K562 (cell line): ENCODE measurements around the gene HSPA8. TPM values are rescaled to one million over a fixed set of nuclear protein-coding genes. Genes with fewer than 3 reads are reported as not detected.

Source experiments
- ATAC-seq: fragments of 200-7000 bp; cut with Tn5 transposase; 3 replicates; pipeline ENCODE4 v1.9.1; 2020; ENCODE audit warnings: moderate library complexity
- BruUV-seq: library from RNA; stranded (reverse); fragments of 400-500 nt; replicated peaks from 2 replicates; lab custom pipeline; 2021; lab: Mats Ljungman, UMichigan
- CTCF ChIA-PET: fragments of 300-600 bp; formaldehyde crosslinking; extraction: SDS; loops from one replicate; lab custom pipeline; 2021; ENCODE audit warnings: low intra/inter-chr PET ratio; lab: Yijun Ruan, JAX
- POLR2A ChIA-PET: fragments of 300-600, 350-650 bp; sonication (Branson Sonifier 250); formaldehyde crosslinking; extraction: SDS; loops from one replicate; lab custom pipeline; 2021; ENCODE audit warnings: antibody characterized with exemption, inconsistent platforms; lab: Yijun Ruan, JAX
- DNase-seq, 4 experiments: peaks; one replicate each; pipeline versions ENCODE4 v3.0.0 to v3.0.0-alpha.2; 2011 to 2018; ENCODE audit warnings: low spot score in 3 of 4, mixed read lengths in 3 of 4; ENCODE audit errors: extremely low read depth in 1 of 4
- FAIRE-seq: peaks from 2 replicates; lab custom pipeline; 2011; peaks lifted over from hg19 to GRCh38; lab: Jason Lieb, UNC
- H2AFZ ChIP-seq: 2 replicates; pipeline ENCODE4 v1.6.0; 2011; ENCODE audit warnings: low read depth, low read length, control low read depth, inconsistent platforms
- H3K27ac ChIP-seq: fragments of 200-600 bp; 3 replicates; pipeline ENCODE4 v1.8.0; 2011; ENCODE audit warnings: low read depth, mild to moderate bottlenecking, control low read depth, inconsistent platforms, low read length, moderate library complexity, mixed read lengths; ENCODE audit errors: extremely low read depth
- H3K27me3 ChIP-seq, 2 experiments: fragments of 300-600 bp in 1 of 2; 2 replicates in 1 of 2; 3 replicates in 1 of 2; pipeline versions ENCODE4 v1.6.0 to v1.8.0; 2011; ENCODE audit warnings: inconsistent platforms in 2 of 2, low read length in 2 of 2, mild to moderate bottlenecking in 1 of 2, mixed read lengths in 1 of 2, moderate library complexity in 1 of 2; ENCODE audit not compliant: control insufficient read depth in 2 of 2, insufficient read depth in 2 of 2
- H3K36me3 ChIP-seq: fragments of 300-600 bp; 3 replicates; pipeline ENCODE4 v1.8.0; 2011; ENCODE audit warnings: mild to moderate bottlenecking, low read length, inconsistent platforms; ENCODE audit not compliant: control insufficient read depth, insufficient read depth
- H3K4me1 ChIP-seq, 2 experiments: fragments of 200-600 bp in 1 of 2; replicated peaks in 1 of 2; 2 replicates in 1 of 2; 3 replicates in 1 of 2; pipeline versions ENCODE4 v1.5.1 to v1.8.0; 2011; ENCODE audit warnings: inconsistent platforms in 2 of 2, low read length in 2 of 2, mild to moderate bottlenecking in 1 of 2, mixed read lengths in 1 of 2, moderate library complexity in 1 of 2; ENCODE audit not compliant: control insufficient read depth in 2 of 2, insufficient read depth in 2 of 2
- H3K4me2 ChIP-seq: 2 replicates; pipeline ENCODE4 v1.6.1; 2011; ENCODE audit warnings: low read length, control low read depth, inconsistent platforms, mixed read lengths; ENCODE audit not compliant: insufficient read depth
- H3K4me3 ChIP-seq: fragments of 200-600 bp; sonication (generic), shearing (Covaris generic); 2 replicates; pipeline ENCODE4 v1.5.1; 2016; ENCODE audit warnings: control low read depth, inconsistent platforms
- H3K79me2 ChIP-seq: fragments of 200-600 bp; 3 replicates; pipeline ENCODE4 v1.8.0; 2011; ENCODE audit warnings: low read length, inconsistent platforms; ENCODE audit not compliant: control insufficient read depth, insufficient read depth
- H3K9ac ChIP-seq, 2 experiments: 2 replicates each; pipeline versions ENCODE4 v1.6.0 to v1.6.1; 2011; ENCODE audit warnings: low read depth in 2 of 2, low read length in 2 of 2, control low read depth in 1 of 2, inconsistent platforms in 1 of 2, mild to moderate bottlenecking in 1 of 2, mixed read lengths in 1 of 2; ENCODE audit not compliant: insufficient read depth in 1 of 2
- H3K9me1 ChIP-seq: one replicate; pipeline ENCODE4 v1.6.0; 2011; ENCODE audit warnings: inconsistent platforms, mild to moderate bottlenecking, low read length, moderate library complexity; ENCODE audit not compliant: control insufficient read depth, insufficient read depth
- H3K9me3 ChIP-seq: replicated peaks from 2 replicates; pipeline ENCODE4 v1.5.1; 2011; ENCODE audit warnings: low read depth, low read length, inconsistent platforms; ENCODE audit not compliant: control insufficient read depth, insufficient read depth
- H4K20me1 ChIP-seq: replicated peaks from 2 replicates; pipeline ENCODE4 v1.6.1; 2011; ENCODE audit warnings: low read length, inconsistent platforms, mixed read lengths; ENCODE audit not compliant: control insufficient read depth, insufficient read depth
- HDAC2 ChIP-seq: fragments of 450-650 bp; IDR thresholded peaks from 2 replicates; pipeline ENCODE4 v1.6.1; 2016; ENCODE audit warnings: mild to moderate bottlenecking
- NCOA1 ChIP-seq: fragments of 450-650 bp; IDR thresholded peaks from 2 replicates; pipeline ENCODE4 v1.6.1; 2016; ENCODE audit warnings: low read depth
- NCOA6 ChIP-seq: fragments of 450-650 bp; IDR thresholded peaks from 2 replicates; pipeline ENCODE4 v1.6.1; 2017; ENCODE audit warnings: mild to moderate bottlenecking
- RBM25 ChIP-seq: fragments of 200-400 bp; formaldehyde crosslinking; IDR thresholded peaks from 2 replicates; pipeline ENCODE4 v1.6.1; 2018; ENCODE audit warnings: low read length, low read depth, moderate library complexity; ENCODE audit not compliant: severe bottlenecking
- SRSF9 ChIP-seq: fragments of 200-400 bp; formaldehyde crosslinking; IDR thresholded peaks from 2 replicates; pipeline ENCODE4 v1.6.1; 2017; ENCODE audit warnings: low read depth, low read length, borderline replicate concordance
- XRCC5 ChIP-seq: fragments of 200-400 bp; formaldehyde crosslinking; IDR thresholded peaks from 2 replicates; pipeline ENCODE4 v1.6.1; 2017; ENCODE audit warnings: low read depth, mild to moderate bottlenecking, low read length
- ZNF57 ChIP-seq: fragments of 450-650 bp; formaldehyde crosslinking; IDR thresholded peaks from 2 replicates; pipeline ENCODE4 v1.4.0; 2020; ENCODE audit warnings: mild to moderate bottlenecking, moderate library complexity
- WGBS: fragments of 100-300 bp; shearing (Covaris generic); methylation state at CpG from one replicate; pipeline ENCODE4 v1.1.6; 2016; ENCODE audit warnings: low coverage, mixed read lengths; ENCODE audit not compliant: insufficient coverage; ENCODE audit errors: missing lambda C conversion rate; 5-methylcytosine and 5-hydroxymethylcytosine counted together
- in situ Hi-C: fragments of 300-500 bp; cut with MboI; formaldehyde crosslinking; loops from 4 replicates; pipeline ENCODE4 v1.15.0; 2018; ENCODE audit warnings: inconsistent platforms, mixed read lengths
- intact Hi-C: fragments of 100-400 bp; cut with micrococcal nuclease; formaldehyde crosslinking; loops from 2 replicates; pipeline ENCODE4 v1.14.2; 2022
- polyA plus RNA-seq, 8 experiments: library from polyadenylated mRNA; depleted of rRNA in 4 of 8; stranded (reverse) in 5 of 8; unstranded in 3 of 8; fragments of >200 nt; fragmentation: Nextera tagmentation in 2 of 8; fragmentation: Illumina TruSeq in 1 of 8; extraction: Ambion mirVana in 2 of 8; extraction: Trizol in 1 of 8; gene quantifications; 2 replicates each; pipeline versions ENCODE4 v1.2.1 to v1.2.3, GENCODE V29; 2011 to 2014; ENCODE audit warnings: inconsistent platforms in 1 of 8, missing spikeins in 1 of 8
- total RNA-seq, 7 experiments: library from RNA; depleted of rRNA in 6 of 7; stranded (reverse); fragments of >200 nt in 6 of 7; fragmentation: Illumina TruSeq in 2 of 7; extraction: Trizol in 2 of 7; gene quantifications; 2 replicates each; pipeline versions ENCODE4 v1.2.1 to v1.2.3, GENCODE V29; 2011 to 2021; ENCODE audit warnings: low replicate concordance in 1 of 7
- TF ChIP-seq, protein P1 (sequence below): fragments of 250-450 bp; sonication (Bioruptor Pico); IDR thresholded peaks from 2 replicates; pipeline ENCODE4 v1.4.0; 2020
- TF ChIP-seq, protein P2 (sequence below): fragments of 450-650 bp; IDR thresholded peaks from 2 replicates; pipeline ENCODE4 v1.6.1; 2016
- TF ChIP-seq, protein P3 (sequence below): fragments of 450-650 bp; formaldehyde crosslinking; IDR thresholded peaks from 2 replicates; pipeline ENCODE4 v1.4.0; 2022; ENCODE audit warnings: missing genetic modification characterization
- TF ChIP-seq, protein P4 (sequence below): fragments of 450-650 bp; formaldehyde crosslinking; IDR thresholded peaks from 2 replicates; pipeline ENCODE4 v1.4.0; 2022; ENCODE audit warnings: missing genetic modification characterization
- TF ChIP-seq, protein P5 (sequence below): sonication (generic); formaldehyde crosslinking; IDR thresholded peaks from 2 replicates; pipeline ENCODE4 v1.8.0; 2022; ENCODE audit warnings: missing genetic modification reagents, mild to moderate bottlenecking, moderate library complexity, borderline replicate concordance

Gene HSPA8
- total and polyA plus RNA-seq, 9 of the 15 experiments (the other 6 are each of a cell fraction or from before 2014, with no cell fraction given), result 1,250 to 3,966 (median 2,773) TPM

DNA sequence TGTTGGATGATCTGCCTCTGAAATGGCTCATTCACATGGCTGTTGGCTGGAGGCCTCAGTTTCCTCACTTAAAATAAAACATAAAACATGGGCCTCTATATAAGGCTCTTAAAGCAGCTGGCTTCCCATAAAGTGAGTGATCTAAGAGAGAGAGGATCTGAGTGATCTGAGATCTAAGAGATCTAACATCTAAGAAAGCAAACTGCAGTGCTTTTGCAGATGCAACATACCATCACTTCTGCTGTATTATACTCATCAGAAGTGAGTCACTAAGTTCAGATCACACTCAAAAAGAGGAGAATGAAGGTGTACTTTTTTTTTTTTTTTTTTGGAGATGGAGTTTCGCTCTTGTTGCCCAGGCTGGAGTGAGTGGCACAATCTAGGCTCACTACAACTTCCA lies 18.1 kb upstream of the HSPA8 start:
- no peak for FAIRE-seq
- TF ChIP-seq, protein P1, sequence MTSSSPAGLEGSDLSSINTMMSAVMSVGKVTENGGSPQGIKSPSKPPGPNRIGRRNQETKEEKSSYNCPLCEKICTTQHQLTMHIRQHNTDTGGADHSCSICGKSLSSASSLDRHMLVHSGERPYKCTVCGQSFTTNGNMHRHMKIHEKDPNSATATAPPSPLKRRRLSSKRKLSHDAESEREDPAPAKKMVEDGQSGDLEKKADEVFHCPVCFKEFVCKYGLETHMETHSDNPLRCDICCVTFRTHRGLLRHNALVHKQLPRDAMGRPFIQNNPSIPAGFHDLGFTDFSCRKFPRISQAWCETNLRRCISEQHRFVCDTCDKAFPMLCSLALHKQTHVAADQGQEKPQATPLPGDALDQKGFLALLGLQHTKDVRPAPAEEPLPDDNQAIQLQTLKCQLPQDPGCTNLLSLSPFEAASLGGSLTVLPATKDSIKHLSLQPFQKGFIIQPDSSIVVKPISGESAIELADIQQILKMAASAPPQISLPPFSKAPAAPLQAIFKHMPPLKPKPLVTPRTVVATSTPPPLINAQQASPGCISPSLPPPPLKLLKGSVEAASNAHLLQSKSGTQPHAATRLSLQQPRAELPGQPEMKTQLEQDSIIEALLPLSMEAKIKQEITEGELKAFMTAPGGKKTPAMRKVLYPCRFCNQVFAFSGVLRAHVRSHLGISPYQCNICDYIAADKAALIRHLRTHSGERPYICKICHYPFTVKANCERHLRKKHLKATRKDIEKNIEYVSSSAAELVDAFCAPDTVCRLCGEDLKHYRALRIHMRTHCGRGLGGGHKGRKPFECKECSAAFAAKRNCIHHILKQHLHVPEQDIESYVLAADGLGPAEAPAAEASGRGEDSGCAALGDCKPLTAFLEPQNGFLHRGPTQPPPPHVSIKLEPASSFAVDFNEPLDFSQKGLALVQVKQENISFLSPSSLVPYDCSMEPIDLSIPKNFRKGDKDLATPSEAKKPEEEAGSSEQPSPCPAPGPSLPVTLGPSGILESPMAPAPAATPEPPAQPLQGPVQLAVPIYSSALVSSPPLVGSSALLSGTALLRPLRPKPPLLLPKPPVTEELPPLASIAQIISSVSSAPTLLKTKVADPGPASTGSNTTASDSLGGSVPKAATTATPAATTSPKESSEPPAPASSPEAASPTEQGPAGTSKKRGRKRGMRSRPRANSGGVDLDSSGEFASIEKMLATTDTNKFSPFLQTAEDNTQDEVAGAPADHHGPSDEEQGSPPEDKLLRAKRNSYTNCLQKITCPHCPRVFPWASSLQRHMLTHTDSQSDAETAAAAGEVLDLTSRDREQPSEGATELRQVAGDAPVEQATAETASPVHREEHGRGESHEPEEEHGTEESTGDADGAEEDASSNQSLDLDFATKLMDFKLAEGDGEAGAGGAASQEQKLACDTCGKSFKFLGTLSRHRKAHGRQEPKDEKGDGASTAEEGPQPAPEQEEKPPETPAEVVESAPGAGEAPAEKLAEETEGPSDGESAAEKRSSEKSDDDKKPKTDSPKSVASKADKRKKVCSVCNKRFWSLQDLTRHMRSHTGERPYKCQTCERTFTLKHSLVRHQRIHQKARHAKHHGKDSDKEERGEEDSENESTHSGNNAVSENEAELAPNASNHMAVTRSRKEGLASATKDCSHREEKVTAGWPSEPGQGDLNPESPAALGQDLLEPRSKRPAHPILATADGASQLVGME, result no peak
- TF ChIP-seq, protein P2, sequence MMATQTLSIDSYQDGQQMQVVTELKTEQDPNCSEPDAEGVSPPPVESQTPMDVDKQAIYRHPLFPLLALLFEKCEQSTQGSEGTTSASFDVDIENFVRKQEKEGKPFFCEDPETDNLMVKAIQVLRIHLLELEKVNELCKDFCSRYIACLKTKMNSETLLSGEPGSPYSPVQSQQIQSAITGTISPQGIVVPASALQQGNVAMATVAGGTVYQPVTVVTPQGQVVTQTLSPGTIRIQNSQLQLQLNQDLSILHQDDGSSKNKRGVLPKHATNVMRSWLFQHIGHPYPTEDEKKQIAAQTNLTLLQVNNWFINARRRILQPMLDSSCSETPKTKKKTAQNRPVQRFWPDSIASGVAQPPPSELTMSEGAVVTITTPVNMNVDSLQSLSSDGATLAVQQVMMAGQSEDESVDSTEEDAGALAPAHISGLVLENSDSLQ, result no peak
- TF ChIP-seq, protein P3, sequence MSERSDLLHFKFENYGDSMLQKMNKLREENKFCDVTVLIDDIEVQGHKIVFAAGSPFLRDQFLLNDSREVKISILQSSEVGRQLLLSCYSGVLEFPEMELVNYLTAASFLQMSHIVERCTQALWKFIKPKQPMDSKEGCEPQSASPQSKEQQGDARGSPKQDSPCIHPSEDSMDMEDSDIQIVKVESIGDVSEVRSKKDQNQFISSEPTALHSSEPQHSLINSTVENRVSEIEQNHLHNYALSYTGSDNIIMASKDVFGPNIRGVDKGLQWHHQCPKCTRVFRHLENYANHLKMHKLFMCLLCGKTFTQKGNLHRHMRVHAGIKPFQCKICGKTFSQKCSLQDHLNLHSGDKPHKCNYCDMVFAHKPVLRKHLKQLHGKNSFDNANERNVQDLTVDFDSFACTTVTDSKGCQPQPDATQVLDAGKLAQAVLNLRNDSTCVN, result no peak
- TF ChIP-seq NCOA1 (no peak), XRCC5 (no peak), NCOA6 (no peak), RBM25 (no peak), HDAC2 (no peak), ZNF57 (no peak), SRSF9 (no peak)
- TF ChIP-seq, protein P4, sequence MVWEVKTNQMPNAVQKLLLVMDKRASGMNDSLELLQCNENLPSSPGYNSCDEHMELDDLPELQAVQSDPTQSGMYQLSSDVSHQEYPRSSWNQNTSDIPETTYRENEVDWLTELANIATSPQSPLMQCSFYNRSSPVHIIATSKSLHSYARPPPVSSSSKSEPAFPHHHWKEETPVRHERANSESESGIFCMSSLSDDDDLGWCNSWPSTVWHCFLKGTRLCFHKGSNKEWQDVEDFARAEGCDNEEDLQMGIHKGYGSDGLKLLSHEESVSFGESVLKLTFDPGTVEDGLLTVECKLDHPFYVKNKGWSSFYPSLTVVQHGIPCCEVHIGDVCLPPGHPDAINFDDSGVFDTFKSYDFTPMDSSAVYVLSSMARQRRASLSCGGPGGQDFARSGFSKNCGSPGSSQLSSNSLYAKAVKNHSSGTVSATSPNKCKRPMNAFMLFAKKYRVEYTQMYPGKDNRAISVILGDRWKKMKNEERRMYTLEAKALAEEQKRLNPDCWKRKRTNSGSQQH, result no peak
- TF ChIP-seq, protein P5, sequence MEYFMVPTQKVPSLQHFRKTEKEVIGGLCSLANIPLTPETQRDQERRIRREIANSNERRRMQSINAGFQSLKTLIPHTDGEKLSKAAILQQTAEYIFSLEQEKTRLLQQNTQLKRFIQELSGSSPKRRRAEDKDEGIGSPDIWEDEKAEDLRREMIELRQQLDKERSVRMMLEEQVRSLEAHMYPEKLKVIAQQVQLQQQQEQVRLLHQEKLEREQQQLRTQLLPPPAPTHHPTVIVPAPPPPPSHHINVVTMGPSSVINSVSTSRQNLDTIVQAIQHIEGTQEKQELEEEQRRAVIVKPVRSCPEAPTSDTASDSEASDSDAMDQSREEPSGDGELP, result no peak

More for the DNA sequence above, 18.1 kb upstream of the HSPA8 start:
- in situ Hi-C loops, result no loop called here
- 43% methylated on average over 1 of the region's 1 CpG for WGBS
- ATAC-seq, result no peak
- intact Hi-C loops, result no loop called here
- Histone ChIP-seq H3K9ac (no peak overlapping the region), H3K4me1 (peaks cover 0 to 4% of the 10 kb centered on the region in 2 experiments; a peak in 3 of 5 replicates), H3K9me3 (no peaks in the 10 kb centered on the region), H3K4me3 (no peak overlapping the region), H2AFZ (no peak overlapping the region), H3K36me3 (no peaks in the 10 kb centered on the region), H4K20me1 (no peaks in the 10 kb centered on the region), H3K79me2 (no peaks in the 10 kb centered on the region), H3K27ac (no peak overlapping the region), H3K4me2 (no peak overlapping the region), H3K27me3 (no peaks in the 10 kb centered on the region), H3K9me1 (no peaks in the 10 kb centered on the region)
- POLR2A ChIA-PET, result interaction anchor here (1.0 kb wide), 1 partner anchor 24 kb away, joined by 3 read pairs; no protein-coding TSS in a partner anchor
- CTCF ChIA-PET, result no interaction called here
- no TSS peak for BruUV-seq
- DNase-seq, result no peak
